HG02938 (cell line): ENCODE measurements around the gene FASTKD2.
"Not testable (repeated sequence)": the region's sequence is repeated elsewhere in the genome, so short reads cannot be mapped to it uniquely, and the experiment has no call there.

Source experiments
- ATAC-seq: cut with Tn5 transposase; IDR thresholded peaks from one replicate; pipeline ENCODE4 v1.9.1; 2021; ENCODE audit warnings: mild to moderate bottlenecking, moderate library complexity; ENCODE audit not compliant: unreplicated experiment

FASTKD2 gene

GRCh38 chr2:206790311-206790935, 25.0 kb downstream of the FASTKD2 start:
- ATAC-seq, result no peak

- no peak for ATAC-seq
Measured at GRCh38 chr2:206792645-206793044, 27.2 kb downstream of the FASTKD2 start.

- no peak for ATAC-seq
Measured at GRCh38 chr2:206797376-206797775, 32.0 kb downstream of the FASTKD2 start.

GRCh38 chr2:206798000-206798399, 32.6 kb downstream of the FASTKD2 start:
- peak; percentile 84 for ATAC-seq

- ATAC-seq, result no peak
Measured at GRCh38 chr2:206799083-206799482, 33.7 kb downstream of the FASTKD2 start.

GRCh38 chr2:206800506-206801417, 35.4 kb downstream of the FASTKD2 start:
- ATAC-seq, result peak; percentile 46

GRCh38 chr2:206801418-206802189, 36.2 kb downstream of the FASTKD2 start:
- no peak for ATAC-seq

- no peak for ATAC-seq
Measured at GRCh38 chr2:206802654-206803514, 37.5 kb downstream of the FASTKD2 start.

GRCh38 chr2:206804326-206804725, 38.9 kb downstream of the FASTKD2 start:
- ATAC-seq, result no peak

- no peak for ATAC-seq
Measured at GRCh38 chr2:206805887-206806607, 40.6 kb downstream of the FASTKD2 start.

- ATAC-seq, result not testable (repeated sequence)
Measured at GRCh38 chr2:206807624-206808023, 42.2 kb downstream of the FASTKD2 start.

GRCh38 chr2:206812471-206812870, 47.1 kb downstream of the FASTKD2 start:
- not testable (repeated sequence) for ATAC-seq

GRCh38 chr2:206814498-206814897, 49.1 kb downstream of the FASTKD2 start:
- ATAC-seq, result no peak

- ATAC-seq, result no peak
Measured at GRCh38 chr2:206820807-206821206, 55.4 kb downstream of the FASTKD2 start.

GRCh38 chr2:206823178-206823577, 57.8 kb downstream of the FASTKD2 start:
- no peak for ATAC-seq

- no peak for ATAC-seq
Measured at GRCh38 chr2:206824087-206824618, 58.7 kb downstream of the FASTKD2 start.

- no peak for ATAC-seq
Measured at GRCh38 chr2:206824993-206825392, 59.6 kb downstream of the FASTKD2 start.

GRCh38 chr2:206831442-206831995, 66.1 kb downstream of the FASTKD2 start:
- ATAC-seq, result no peak

- no peak for ATAC-seq
Measured at GRCh38 chr2:206832873-206833272, 67.5 kb downstream of the FASTKD2 start.
